ENCODE data around the gene NAT16. TPM values are rescaled to one million over a fixed set of nuclear protein-coding genes. Genes with fewer than 3 reads are reported as not detected.

Gene NAT16
- total and polyA plus RNA-seq, 2 donors (not counting 1 experiment from before 2014, with no cell fraction given) = not detected

- H3K27ac Mint-ChIP-seq = no peak overlapping the region
- peaks cover 28% of the 10 kb centered on the region for H3K27me3 Mint-ChIP-seq
- Histone ChIP-seq H3K36me3 (replicated peaks in 1 of 2; ENCODE audit: control extremely low read depth in 1 of 2, control insufficient read depth in 1 of 2, extremely low read depth in 1 of 2, insufficient read depth in 2 of 2, low read length in 1 of 2) (no peaks in the 10 kb centered on the region), H3K4me3 (ENCODE audit: control extremely low read depth in 1 of 5, extremely low read depth in 1 of 5, insufficient read depth in 1 of 5, low read depth in 2 of 5, low read length in 4 of 5) (no peak overlapping the region), H3K79me2 (ENCODE audit: control insufficient read depth, insufficient read depth, low read length) (no peaks in the 10 kb centered on the region), H4K20me1 (ENCODE audit: control insufficient read depth, insufficient read depth, low read length, poor library complexity, severe bottlenecking) (no peaks in the 10 kb centered on the region), H3K9ac (ENCODE audit: low read length) (no peak overlapping the region), H3K27me3 (replicated peaks in 1 of 4; ENCODE audit: control extremely low read depth in 1 of 4, control insufficient read depth in 3 of 4, insufficient read depth in 4 of 4, low read length in 3 of 4) (peaks cover 0 to 16% (median 4%) of the 10 kb centered on the region in 4 experiments), H2AFZ (ENCODE audit: insufficient read depth, low read depth, low read length, poor library complexity, severe bottlenecking) (no peak overlapping the region), H3K9me3 (ENCODE audit: control extremely low read depth in 1 of 3, control insufficient read depth in 2 of 3, insufficient read depth in 1 of 3, low read length in 2 of 3) (no peaks in the 10 kb centered on the region), H3K27ac (ENCODE audit: low read length in 2 of 2) (no peak overlapping the region), H3K4me1 (ENCODE audit: control insufficient read depth in 2 of 2, insufficient read depth in 2 of 2, low read length in 2 of 2) (peaks cover 0 to 10% of the 10 kb centered on the region in 2 donors), H3K4me2 (replicated peaks; ENCODE audit: low read depth, low read length, poor library complexity, severe bottlenecking) (no peak overlapping the region)
- intact Hi-C loops (cut with micrococcal nuclease) = loop anchor here (10.0 kb wide), 1 partner anchor 246 kb away; the partner anchor contains the start of gene ACHE
- DNase-seq (no peak), ATAC-seq (ENCODE audit: low read depth) (no peak)
- H3K9me3 Mint-ChIP-seq (ENCODE audit: insufficient read depth) = no peaks in the 10 kb centered on the region
- H3K4me3 Mint-ChIP-seq = no peak overlapping the region
- TF ChIP-seq EZH2 (IDR thresholded peaks at IDR 0.05; ENCODE audit: borderline replicate concordance, insufficient read depth, low read depth, low read length, poor library complexity, severe bottlenecking) (no peak), CTCF (IDR thresholded peaks at IDR 0.05) (no peak)
- CTCF ChIA-PET = interaction anchor here (0.6 to 7.2 kb wide), 7 partner anchors 15 to 241 kb away, joined by 3 to 129 read pairs (median 3); partner anchors contain the start of genes AP1S1 and VGF
- POLR2A ChIA-PET = interaction anchor here (0.6 kb wide), 1 partner anchor 74 kb away, joined by 3 read pairs; no protein-coding TSS in a partner anchor
- H3K4me1 Mint-ChIP-seq = peaks cover 13% of the 10 kb centered on the region
- WGBS (ENCODE audit: insufficient coverage) = 40% methylated on average over 1 of the region's 3 CpGs
These were observed 39.8 kb downstream of the NAT16 start for GRCh38 chr7:101140339-101140699.

GRCh38 chr7:101138213-101138870 lies 41.8 kb downstream of the NAT16 start:
- TF ChIP-seq EZH2 (IDR thresholded peaks at IDR 0.05; ENCODE audit: borderline replicate concordance, insufficient read depth, low read depth, low read length, poor library complexity, severe bottlenecking) = no peak
- peak; percentile 72 for TF ChIP-seq CTCF (IDR thresholded peaks at IDR 0.05)
- H3K4me3 ChIP-seq (ENCODE audit: control extremely low read depth in 1 of 5, extremely low read depth in 1 of 5, insufficient read depth in 1 of 5, low read depth in 2 of 5, low read length in 4 of 5) = no peak overlapping the region
- Mint-ChIP-seq H3K27me3 (peaks cover 31% of the 10 kb centered on the region), H3K4me3 (peak overlapping the region; percentile 74), H3K27ac (peak overlapping the region; percentile 77), H3K4me1 (peaks cover 13% of the 10 kb centered on the region), H3K9me3 (ENCODE audit: insufficient read depth) (no peaks in the 10 kb centered on the region)
- H3K27ac ChIP-seq (ENCODE audit: low read length in 2 of 2) = no peak overlapping the region
- DNase-seq (peak; percentile 62), ATAC-seq (ENCODE audit: low read depth) (peak; percentile 86)
- ChIA-PET POLR2A (interaction anchor here (0.6 kb wide), 1 partner anchor 701 kb away, joined by 4 read pairs; no protein-coding TSS in a partner anchor), CTCF (interaction anchor here (1.1 to 1.5 kb wide), 3 partner anchors 10 to 144 kb away, joined by 3 to 4 read pairs (median 4); no protein-coding TSS in a partner anchor)
- no peak overlapping the region for H2AFZ ChIP-seq (ENCODE audit: insufficient read depth, low read depth, low read length, poor library complexity, severe bottlenecking)
- H3K36me3 ChIP-seq (replicated peaks in 1 of 2; ENCODE audit: control extremely low read depth in 1 of 2, control insufficient read depth in 1 of 2, extremely low read depth in 1 of 2, insufficient read depth in 2 of 2, low read length in 1 of 2) = no peaks in the 10 kb centered on the region
- H3K9me3 ChIP-seq (ENCODE audit: control extremely low read depth in 1 of 3, control insufficient read depth in 2 of 3, insufficient read depth in 1 of 3, low read length in 2 of 3) = no peaks in the 10 kb centered on the region
- H3K79me2 ChIP-seq (ENCODE audit: control insufficient read depth, insufficient read depth, low read length) = no peaks in the 10 kb centered on the region
- peaks cover 0 to 12% (median 5%) of the 10 kb centered on the region in 4 experiments for H3K27me3 ChIP-seq (replicated peaks in 1 of 4; ENCODE audit: control extremely low read depth in 1 of 4, control insufficient read depth in 3 of 4, insufficient read depth in 4 of 4, low read length in 3 of 4)
- WGBS (ENCODE audit: insufficient coverage) = 0% methylated on average over 4 of the region's 16 CpGs
- no peaks in the 10 kb centered on the region for H4K20me1 ChIP-seq (ENCODE audit: control insufficient read depth, insufficient read depth, low read length, poor library complexity, severe bottlenecking)
- peaks cover 0 to 7% of the 10 kb centered on the region in 2 donors for H3K4me1 ChIP-seq (ENCODE audit: control insufficient read depth in 2 of 2, insufficient read depth in 2 of 2, low read length in 2 of 2)
- peak overlapping the region; percentile 37 for H3K4me2 ChIP-seq (replicated peaks; ENCODE audit: low read depth, low read length, poor library complexity, severe bottlenecking)
- H3K9ac ChIP-seq (ENCODE audit: low read length) = no peak overlapping the region
- intact Hi-C loops (cut with micrococcal nuclease) = loop anchor here (1.0 to 2.0 kb wide), 2 partner anchors 54 kb away; partner anchors contain the start of gene TRIM56

Data from B cell (primary cell).